8988T (cell line): ENCODE measurements around the gene PLPPR3.

ENCODE experiments used
- DNase-seq: peaks from one replicate; pipeline ENCODE4 v3.0.0; 2011

PLPPR3 gene

GRCh38 chr19:765179-765738 is 56.5 kb downstream of the PLPPR3 start:
- DNase-seq, result no peak

- DNase-seq, result no peak
These were observed 57.5 kb downstream of the PLPPR3 start for GRCh38 chr19:764301-764700.

GRCh38 chr19:763869-764268 is 57.9 kb downstream of the PLPPR3 start:
- DNase-seq, result no peak

- no peak for DNase-seq
These were observed 58.6 kb downstream of the PLPPR3 start for GRCh38 chr19:763181-763580.
